HEK293 (cell line): ENCODE results near the gene FGB.
"Not testable (repeated sequence)": the region's sequence is repeated elsewhere in the genome, so short reads cannot be mapped to it uniquely, and the experiment has no call there.

Experiments
- CTCF ChIA-PET: fragments of 350-600 bp; formaldehyde crosslinking; extraction: SDS; loops from one replicate; lab custom pipeline; 2021; ENCODE audit warnings: antibody characterized with exemption; lab: Yijun Ruan, JAX
- POLR2A ChIA-PET: fragments of 300-600 bp; formaldehyde crosslinking; extraction: SDS; loops from one replicate; lab custom pipeline; 2020; ENCODE audit warnings: antibody characterized with exemption, inconsistent platforms; lab: Yijun Ruan, JAX
- H3K27ac ChIP-seq: fragments of 200-500 bp; sonication (Bioruptor generic); 2 replicates; pipeline ENCODE4 v1.5.1; 2014; ENCODE audit warnings: low read depth, low read length, control low read depth, inconsistent platforms; ENCODE audit errors: extremely low read depth
- H3K36me3 ChIP-seq, 2 experiments: fragments of 200-500 bp in 1 of 2; sonication (Bioruptor generic) in 1 of 2; 1 replicate in 1 of 2; 2 replicates in 1 of 2; pipeline ENCODE4 v1.5.1; 2014 to 2017; ENCODE audit warnings: inconsistent platforms in 2 of 2, low read length in 2 of 2; ENCODE audit not compliant: control insufficient read depth in 2 of 2, insufficient read depth in 1 of 2
- H3K4me1 ChIP-seq: fragments of 200-500 bp; sonication (Bioruptor generic); 2 replicates; pipeline ENCODE4 v1.5.1; 2014; ENCODE audit warnings: mild to moderate bottlenecking, low read length, inconsistent platforms; ENCODE audit not compliant: control insufficient read depth, insufficient read depth
- H3K4me3 ChIP-seq: 2 replicates; pipeline ENCODE4 v1.5.1; 2011; ENCODE audit warnings: low read depth, mild to moderate bottlenecking, control low read depth, low read length, moderate library complexity
- H3K9me3 ChIP-seq: fragments of 200-500 bp; sonication (Bioruptor generic); 2 replicates; pipeline ENCODE4 v1.5.1; 2014; ENCODE audit warnings: low read depth, low read length, inconsistent platforms; ENCODE audit not compliant: control insufficient read depth, insufficient read depth
- GLI4 ChIP-seq: fragments of 450-650 bp; formaldehyde crosslinking; IDR thresholded peaks from 2 replicates; pipeline ENCODE4 v1.5.1; 2016; ENCODE audit warnings: missing biosample characterization, missing genetic modification characterization
- HOXA7 ChIP-seq: sonication (generic); formaldehyde crosslinking; IDR thresholded peaks from 2 replicates; pipeline ENCODE4 v1.8.1; 2022; ENCODE audit warnings: missing genetic modification reagents, borderline replicate concordance
- HOXD13 ChIP-seq: sonication (generic); formaldehyde crosslinking; IDR thresholded peaks from 2 replicates; pipeline ENCODE4 v1.8.0; 2022; ENCODE audit warnings: missing genetic modification reagents, borderline replicate concordance
- KLF1 ChIP-seq: fragments of 450-650 bp; formaldehyde crosslinking; IDR thresholded peaks from 2 replicates; pipeline ENCODE4 v1.5.1; 2016; ENCODE audit warnings: missing biosample characterization, missing genetic modification characterization
- SALL2 ChIP-seq: fragments of 450-650 bp; formaldehyde crosslinking; IDR thresholded peaks from 2 replicates; pipeline ENCODE4 v1.5.0; 2017; ENCODE audit warnings: missing biosample characterization, mild to moderate bottlenecking, missing genetic modification characterization, borderline replicate concordance
- ZBTB20 ChIP-seq: fragments of 450-650 bp; formaldehyde crosslinking; IDR thresholded peaks from 2 replicates; pipeline ENCODE4 v1.5.1; 2016; ENCODE audit warnings: missing biosample characterization, missing genetic modification characterization
- ZBTB7A ChIP-seq: fragments of 450-650 bp; formaldehyde crosslinking; IDR thresholded peaks from 2 replicates; pipeline ENCODE4 v1.5.1; 2016; ENCODE audit warnings: low read depth, missing biosample characterization, missing genetic modification characterization
- ZFP41 ChIP-seq: fragments of 450-650 bp; formaldehyde crosslinking; IDR thresholded peaks from 2 replicates; pipeline ENCODE4 v1.5.1; 2016; ENCODE audit warnings: missing biosample characterization, missing genetic modification characterization, borderline replicate concordance
- ZNF184 ChIP-seq: fragments of 450-650 bp; IDR thresholded peaks from 2 replicates; pipeline ENCODE4 v1.5.1; 2018; ENCODE audit warnings: missing biosample characterization, mild to moderate bottlenecking, missing genetic modification characterization
- ZNF354C ChIP-seq: fragments of 450-650 bp; formaldehyde crosslinking; IDR thresholded peaks from 2 replicates; pipeline ENCODE4 v1.5.1; 2016; ENCODE audit warnings: missing biosample characterization, missing genetic modification characterization, low read depth, borderline replicate concordance
- ZNF560 ChIP-seq: fragments of 450-650 bp; formaldehyde crosslinking; IDR thresholded peaks from 2 replicates; pipeline ENCODE4 v1.5.1; 2017; ENCODE audit warnings: missing biosample characterization, missing genetic modification characterization, borderline replicate concordance
- ZNF677 ChIP-seq: fragments of 450-650 bp; IDR thresholded peaks from 2 replicates; pipeline ENCODE4 v1.5.0; 2018; ENCODE audit warnings: missing biosample characterization, mild to moderate bottlenecking, missing genetic modification characterization, moderate library complexity
- ZNF776 ChIP-seq: fragments of 450-650 bp; formaldehyde crosslinking; IDR thresholded peaks from 2 replicates; pipeline ENCODE4 v1.5.0; 2017; ENCODE audit warnings: missing biosample characterization, missing genetic modification characterization, borderline replicate concordance
- ZNF791 ChIP-seq: fragments of 450-650 bp; formaldehyde crosslinking; IDR thresholded peaks from 2 replicates; pipeline ENCODE4 v1.5.1; 2016; ENCODE audit warnings: missing biosample characterization, missing genetic modification characterization
- TF ChIP-seq, protein P1 (sequence below): fragments of 450-650 bp; formaldehyde crosslinking; optimal IDR thresholded peaks from 2 replicates; pipeline ENCODE3; 2016; ENCODE audit warnings: missing biosample characterization, mild to moderate bottlenecking, missing genetic modification characterization
- TF ChIP-seq, protein P2 (sequence below): fragments of 450-650 bp; formaldehyde crosslinking; IDR thresholded peaks from 2 replicates; pipeline ENCODE4; 2016; ENCODE audit warnings: missing biosample characterization, missing genetic modification characterization

The FGB gene

DNA sequence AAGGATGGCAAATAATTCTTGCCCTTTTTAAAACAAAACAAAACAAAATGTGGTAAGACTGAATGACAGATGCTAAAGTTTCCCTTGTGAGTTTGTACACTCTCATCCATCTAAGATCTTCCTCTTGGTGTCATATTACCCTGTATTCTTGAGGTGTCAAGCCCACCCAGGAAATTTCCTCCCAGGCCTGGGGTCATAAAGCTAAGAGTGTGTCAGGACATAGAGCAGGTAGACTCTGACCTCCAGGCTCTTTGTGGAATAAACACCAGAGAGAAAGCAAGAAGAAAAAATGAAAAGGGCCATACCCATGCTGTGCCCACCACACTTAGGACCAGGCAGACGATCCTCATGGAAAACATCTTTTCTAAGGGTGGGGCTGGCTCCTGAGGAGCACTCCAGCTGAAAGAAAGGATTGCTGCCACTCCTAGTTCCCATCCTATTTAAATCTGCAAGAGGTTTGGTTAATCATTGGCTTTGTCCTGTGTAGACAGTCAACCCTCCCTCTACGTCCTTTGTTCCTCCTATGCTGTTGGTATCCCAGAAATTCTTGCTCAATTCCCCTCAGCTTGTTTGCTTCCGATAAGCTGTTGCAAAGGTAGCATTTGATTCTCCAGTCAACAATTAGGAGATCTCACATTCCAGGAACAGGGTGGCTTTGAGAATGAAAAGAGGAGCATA, 27.7 kb downstream of the FGB start, which contains the start of gene FGA:
TSS of gene FGA (minus strand) at position 414 of the 678 bp plus-strand sequence. CDS start at position 359, 55 bp downstream.
- TF ChIP-seq KLF1 (tag by site-specific recombination) (no peak), ZBTB7A (no peak), HOXA7 (CRISPR knock-in tag) (no peak)
- CTCF ChIA-PET: no interaction called here
- H3K4me1 ChIP-seq: no peaks in the 10 kb centered on the region
- no peaks in the 10 kb centered on the region for H3K36me3 ChIP-seq
- no peaks in the 10 kb centered on the region for H3K9me3 ChIP-seq
- no peak within 1 kb of the TSS for H3K27ac ChIP-seq
- H3K4me3 ChIP-seq: no peak within 1 kb of the TSS
- POLR2A ChIA-PET: no interaction called here

DNA sequence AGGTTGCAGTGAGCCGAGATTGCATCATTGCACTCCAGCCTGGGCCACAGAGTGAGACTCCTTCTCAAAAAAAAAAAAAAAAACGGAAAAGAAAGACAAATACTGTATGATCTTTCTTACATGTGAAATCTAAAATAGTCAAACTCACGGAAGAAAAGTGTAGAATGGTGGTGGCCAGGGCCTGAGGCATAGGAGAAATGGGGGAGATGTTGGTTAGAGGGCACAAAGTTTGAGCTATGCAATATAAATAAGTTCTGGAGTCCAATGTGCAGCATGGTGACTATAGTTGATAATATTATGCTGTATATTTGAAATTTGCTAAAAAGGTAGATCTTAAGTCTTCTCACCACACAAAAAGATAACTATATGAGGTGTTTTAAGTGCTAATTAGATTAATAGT, 29.1 kb downstream of the FGB start:
- H3K36me3 ChIP-seq: no peaks in the 10 kb centered on the region
- ChIA-PET POLR2A (no interaction called here), CTCF (interaction anchor here (1.0 kb wide), 2 partner anchors 9 to 27 kb away, joined by 4 to 6 read pairs; no protein-coding TSS in a partner anchor)
- H3K4me1 ChIP-seq: no peaks in the 10 kb centered on the region
- no peak for TF ChIP-seq SALL2 (tag by site-specific recombination)
- H3K4me3 ChIP-seq: no peak overlapping the region
- no peak overlapping the region for H3K27ac ChIP-seq
- H3K9me3 ChIP-seq: no peaks in the 10 kb centered on the region

DNA sequence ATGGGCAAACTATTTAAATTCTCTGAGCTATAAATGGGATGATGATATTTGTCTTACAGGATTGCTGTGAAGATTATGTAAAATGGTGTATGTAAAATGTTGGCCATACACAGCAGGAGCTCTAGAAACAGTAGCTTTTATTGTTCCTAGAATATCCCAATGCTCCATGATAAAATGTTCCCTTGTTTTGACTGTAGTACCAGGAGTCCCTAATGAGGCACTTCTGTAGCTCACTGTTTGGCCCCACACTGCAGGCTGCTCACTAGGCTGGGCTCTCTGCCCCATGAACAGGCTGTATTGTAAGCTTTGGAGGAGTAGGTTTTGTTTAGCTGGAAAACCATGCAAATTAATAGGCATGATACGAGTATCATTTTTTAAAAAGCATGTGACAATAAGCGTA, 31.1 kb downstream of the FGB start:
- POLR2A ChIA-PET: no interaction called here
- Histone ChIP-seq H3K27ac (no peak overlapping the region), H3K9me3 (no peaks in the 10 kb centered on the region), H3K4me3 (no peak overlapping the region), H3K36me3 (no peaks in the 10 kb centered on the region), H3K4me1 (no peaks in the 10 kb centered on the region)
- TF ChIP-seq ZNF677 (tag by site-specific recombination) (no peak), ZNF560 (tag by site-specific recombination) (no peak), GLI4 (no peak), ZNF776 (tag by site-specific recombination) (no peak), ZFP41 (tag by site-specific recombination) (no peak), HOXD13 (CRISPR knock-in tag) (no peak), ZNF791 (tag by site-specific recombination) (no peak), ZNF184 (no peak), ZBTB20 (no peak), ZNF354C (tag by site-specific recombination) (no peak)
- TF ChIP-seq, protein P1, sequence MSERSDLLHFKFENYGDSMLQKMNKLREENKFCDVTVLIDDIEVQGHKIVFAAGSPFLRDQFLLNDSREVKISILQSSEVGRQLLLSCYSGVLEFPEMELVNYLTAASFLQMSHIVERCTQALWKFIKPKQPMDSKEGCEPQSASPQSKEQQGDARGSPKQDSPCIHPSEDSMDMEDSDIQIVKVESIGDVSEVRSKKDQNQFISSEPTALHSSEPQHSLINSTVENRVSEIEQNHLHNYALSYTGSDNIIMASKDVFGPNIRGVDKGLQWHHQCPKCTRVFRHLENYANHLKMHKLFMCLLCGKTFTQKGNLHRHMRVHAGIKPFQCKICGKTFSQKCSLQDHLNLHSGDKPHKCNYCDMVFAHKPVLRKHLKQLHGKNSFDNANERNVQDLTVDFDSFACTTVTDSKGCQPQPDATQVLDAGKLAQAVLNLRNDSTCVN (tag by site-specific recombination): no peak
- TF ChIP-seq, protein P2, sequence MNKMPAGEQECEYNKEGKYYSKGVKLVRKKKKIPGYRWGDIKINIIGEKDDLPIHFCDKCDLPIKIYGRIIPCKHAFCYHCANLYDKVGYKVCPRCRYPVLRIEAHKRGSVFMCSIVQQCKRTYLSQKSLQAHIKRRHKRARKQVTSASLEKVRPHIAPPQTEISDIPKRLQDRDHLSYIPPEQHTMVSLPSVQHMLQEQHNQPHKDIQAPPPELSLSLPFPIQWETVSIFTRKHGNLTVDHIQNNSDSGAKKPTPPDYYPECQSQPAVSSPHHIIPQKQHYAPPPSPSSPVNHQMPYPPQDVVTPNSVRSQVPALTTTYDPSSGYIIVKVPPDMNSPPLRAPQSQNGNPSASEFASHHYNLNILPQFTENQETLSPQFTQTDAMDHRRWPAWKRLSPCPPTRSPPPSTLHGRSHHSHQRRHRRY: no peak
- CTCF ChIA-PET: interaction anchor here (0.5 to 0.8 kb wide), 2 partner anchors 41 to 427 kb away, joined by 3 read pairs; no protein-coding TSS in a partner anchor

DNA sequence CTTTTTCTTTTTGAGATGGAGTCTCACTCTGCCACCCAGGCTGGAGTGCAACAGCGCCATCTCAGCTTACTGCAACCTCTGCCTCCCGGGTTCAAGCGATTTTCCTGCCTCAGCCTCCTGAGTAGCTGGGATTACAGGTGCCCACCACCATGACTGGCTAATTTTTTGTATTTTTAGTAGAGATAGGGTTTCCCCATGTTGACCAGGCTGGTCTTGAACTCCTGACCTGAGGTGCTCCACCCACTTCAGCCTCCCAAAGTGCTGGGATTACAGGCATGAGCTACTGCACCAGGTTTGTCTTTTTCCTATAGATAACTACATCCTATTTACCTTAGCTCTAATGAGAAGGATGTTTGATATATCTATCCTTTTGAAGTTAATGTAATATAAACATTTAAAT, 31.5 kb downstream of the FGB start:
- H3K27ac ChIP-seq, H3K4me1 ChIP-seq, H3K36me3 ChIP-seq, H3K9me3 ChIP-seq, H3K4me3 ChIP-seq, POLR2A ChIA-PET: not testable (repeated sequence)
- CTCF ChIA-PET: interaction anchor here (0.8 to 1.9 kb wide), 4 partner anchors 35 to 307 kb away, joined by 3 to 7 read pairs (median 4); no protein-coding TSS in a partner anchor
